AG04449 (cell line): ENCODE data around the gene EDEM3.

Source experiments
- CTCF ChIA-PET: fragments of 350-600 bp; formaldehyde crosslinking; extraction: SDS; loops from one replicate; lab custom pipeline; 2021; ENCODE audit warnings: antibody characterized with exemption; lab: Yijun Ruan, JAX
- POLR2A ChIA-PET: fragments of 400-600, 350-600 bp; formaldehyde crosslinking; extraction: SDS; loops from one replicate; lab custom pipeline; 2020; ENCODE audit warnings: antibody characterized with exemption, inconsistent platforms; lab: Yijun Ruan, JAX
- DNase-seq: peaks from one replicate; pipeline ENCODE4 v3.0.0-alpha.2; 2010; ENCODE audit warnings: low read depth, low spot score
- H3K4me3 ChIP-seq: 2 replicates; pipeline ENCODE4 v1.5.1; 2011; ENCODE audit warnings: low read depth, mild to moderate bottlenecking, control low read depth, low read length
- TF ChIP-seq, protein P1 (sequence below): IDR thresholded peaks from one replicate; pipeline ENCODE4 v1.5.1; 2011; ENCODE audit warnings: mild to moderate bottlenecking, moderate library complexity, low read length, control low read depth, inconsistent platforms; ENCODE audit not compliant: insufficient read depth; ENCODE audit errors: missing control alignments

Gene EDEM3

GRCh38 chr1:184761969-184762485 lies 7.4 kb upstream of the EDEM3 start:
- CTCF ChIA-PET: no interaction called here
- TF ChIP-seq, protein P1, sequence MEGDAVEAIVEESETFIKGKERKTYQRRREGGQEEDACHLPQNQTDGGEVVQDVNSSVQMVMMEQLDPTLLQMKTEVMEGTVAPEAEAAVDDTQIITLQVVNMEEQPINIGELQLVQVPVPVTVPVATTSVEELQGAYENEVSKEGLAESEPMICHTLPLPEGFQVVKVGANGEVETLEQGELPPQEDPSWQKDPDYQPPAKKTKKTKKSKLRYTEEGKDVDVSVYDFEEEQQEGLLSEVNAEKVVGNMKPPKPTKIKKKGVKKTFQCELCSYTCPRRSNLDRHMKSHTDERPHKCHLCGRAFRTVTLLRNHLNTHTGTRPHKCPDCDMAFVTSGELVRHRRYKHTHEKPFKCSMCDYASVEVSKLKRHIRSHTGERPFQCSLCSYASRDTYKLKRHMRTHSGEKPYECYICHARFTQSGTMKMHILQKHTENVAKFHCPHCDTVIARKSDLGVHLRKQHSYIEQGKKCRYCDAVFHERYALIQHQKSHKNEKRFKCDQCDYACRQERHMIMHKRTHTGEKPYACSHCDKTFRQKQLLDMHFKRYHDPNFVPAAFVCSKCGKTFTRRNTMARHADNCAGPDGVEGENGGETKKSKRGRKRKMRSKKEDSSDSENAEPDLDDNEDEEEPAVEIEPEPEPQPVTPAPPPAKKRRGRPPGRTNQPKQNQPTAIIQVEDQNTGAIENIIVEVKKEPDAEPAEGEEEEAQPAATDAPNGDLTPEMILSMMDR: no peak
- no peak for DNase-seq
- POLR2A ChIA-PET: no interaction called here
- no peak overlapping the region for H3K4me3 ChIP-seq

GRCh38 chr1:184759651-184760050 lies 5.0 kb upstream of the EDEM3 start:
- CTCF ChIA-PET: no interaction called here
- no peak overlapping the region for H3K4me3 ChIP-seq
- POLR2A ChIA-PET: no interaction called here
- TF ChIP-seq, protein P1: no peak
- no peak for DNase-seq

DNA sequence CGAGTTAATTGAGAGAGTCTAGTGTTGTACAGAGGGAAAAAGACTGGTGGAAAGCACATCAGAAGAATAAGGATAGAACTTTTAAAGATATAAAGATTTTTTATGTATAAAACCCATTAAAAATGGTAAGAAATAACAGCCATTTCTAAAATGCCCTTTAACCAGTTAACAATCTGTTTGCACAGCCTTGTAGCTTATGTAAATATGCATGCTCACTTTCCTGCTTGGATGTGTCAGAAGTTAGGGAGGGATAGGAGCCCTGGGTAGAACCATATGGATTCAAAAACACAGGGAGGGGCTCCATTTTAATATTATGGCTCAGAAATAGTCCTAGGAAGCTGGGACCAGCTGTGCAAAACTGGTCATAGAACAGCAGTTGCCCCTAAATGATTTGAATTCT lies 4.5 kb upstream of the EDEM3 start:
- ChIA-PET POLR2A (no interaction called here), CTCF (no interaction called here)
- TF ChIP-seq, protein P1: no peak
- H3K4me3 ChIP-seq: no peak overlapping the region
- DNase-seq: no peak

DNA sequence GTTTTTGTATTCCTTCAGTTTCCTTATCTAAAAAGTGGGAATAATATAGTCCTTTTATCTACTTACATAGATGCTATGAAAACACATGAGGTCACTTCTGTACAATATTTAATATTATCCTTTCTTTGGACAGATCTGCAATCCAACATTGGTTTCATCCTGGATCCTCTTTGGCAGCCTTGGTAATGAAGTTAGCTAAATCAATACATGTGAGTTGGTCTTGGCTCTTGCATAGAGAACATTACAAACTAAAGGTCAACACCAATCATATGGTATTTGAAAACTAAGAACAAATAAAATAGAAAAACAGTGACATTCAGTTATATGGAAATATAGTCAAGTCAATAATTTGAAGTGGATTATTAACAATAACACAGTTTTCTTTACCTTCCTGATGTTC lies 3.2 kb upstream of the EDEM3 start:
- POLR2A ChIA-PET: no interaction called here
- CTCF ChIA-PET: interaction anchor here (1.0 kb wide), 1 partner anchor 47 kb away, joined by 3 read pairs; no protein-coding TSS in a partner anchor
- DNase-seq: no peak
- TF ChIP-seq, protein P1: no peak
- H3K4me3 ChIP-seq: no peak overlapping the region

DNA sequence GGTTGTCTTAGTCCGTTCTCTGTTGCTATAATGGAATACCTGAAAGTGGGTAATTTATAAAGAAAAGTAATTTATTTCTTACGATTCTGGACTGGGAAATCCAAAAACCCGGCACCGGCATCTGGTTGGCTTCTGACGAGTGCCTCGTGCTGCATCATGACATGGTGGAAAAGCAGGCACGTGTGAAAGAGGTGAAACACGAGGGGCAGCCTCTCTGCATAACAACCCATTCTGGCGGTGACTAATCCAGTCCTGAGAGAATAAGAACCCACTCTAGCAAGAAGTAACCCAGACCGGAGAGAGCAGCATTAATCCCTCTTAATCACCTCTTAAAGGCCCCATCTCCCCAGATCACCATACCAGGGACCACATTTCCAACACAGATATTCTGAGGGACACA lies 2.7 kb upstream of the EDEM3 start:
- H3K4me3 ChIP-seq: no peak overlapping the region

More for the DNA sequence above, 2.7 kb upstream of the EDEM3 start:
- ChIA-PET CTCF (interaction anchor here (1.0 kb wide), 1 partner anchor 48 kb away, joined by 3 read pairs; no protein-coding TSS in a partner anchor), POLR2A (no interaction called here)
- no peak for DNase-seq
- TF ChIP-seq, protein P1: no peak
